WTC11 (cell line): ENCODE data around the gene CEP68. TPM values are rescaled to one million over a fixed set of nuclear protein-coding genes. Genes with fewer than 3 reads are reported as not detected.
"Not testable (repeated sequence)": the region's sequence is repeated elsewhere in the genome, so short reads cannot be mapped to it uniquely, and the experiment has no call there.

Experiments
- ATAC-seq: fragments of 200-7000 bp; cut with Tn5 transposase; 2 replicates; pipeline ENCODE4 v1.10.0; 2021; ENCODE audit warnings: mild to moderate bottlenecking, moderate library complexity
- CTCF ChIA-PET: fragments of 300-600 bp; sonication (Branson Sonifier 250); formaldehyde crosslinking; loops from one replicate; lab custom pipeline; 2021; ENCODE audit warnings: antibody characterized with exemption; lab: Charles Lee
- POLR2A ChIA-PET: fragments of 350-600 bp; sonication (Branson Sonifier 250); formaldehyde crosslinking; loops from one replicate; lab custom pipeline; 2021; ENCODE audit warnings: antibody characterized with exemption; lab: Charles Lee
- DNase-seq: peaks from one replicate; pipeline ENCODE4 v3.0.0; 2021; ENCODE audit warnings: low spot score
- H3K27ac Mint-ChIP-seq: 2 replicates; pipeline ENCODE4 v1.8.0; 2021; ENCODE audit warnings: mixed read lengths
- H3K27me3 Mint-ChIP-seq: 2 replicates; pipeline ENCODE4 v1.8.0; 2021; ENCODE audit warnings: low read depth, mild to moderate bottlenecking, moderate library complexity, mixed read lengths
- H3K36me3 Mint-ChIP-seq: 2 replicates; pipeline ENCODE4 v1.8.0; 2021; ENCODE audit warnings: mixed read lengths
- H3K4me1 Mint-ChIP-seq: 2 replicates; pipeline ENCODE4 v1.8.0; 2022; ENCODE audit warnings: mixed read lengths
- H3K4me3 Mint-ChIP-seq: 2 replicates; pipeline ENCODE4 v1.8.0; 2021; ENCODE audit warnings: mild to moderate bottlenecking, moderate library complexity, mixed read lengths
- H3K9me3 Mint-ChIP-seq: 2 replicates; pipeline ENCODE4 v1.8.0; 2021; ENCODE audit warnings: mixed read lengths
- ETV6 ChIP-seq: sonication (generic); formaldehyde crosslinking; IDR thresholded peaks from 2 replicates; pipeline ENCODE4 v1.8.1; 2022; ENCODE audit warnings: mild to moderate bottlenecking, missing genetic modification reagents
- KAT7 ChIP-seq: sonication (generic); formaldehyde crosslinking; IDR thresholded peaks from 2 replicates; pipeline ENCODE4 v1.8.1; 2023; ENCODE audit warnings: missing genetic modification reagents, mild to moderate bottlenecking, borderline replicate concordance
- MXD4 ChIP-seq: fragments of 250-450 bp; sonication (Bioruptor Pico); IDR thresholded peaks from 2 replicates; pipeline ENCODE4 v1.8.0; 2021; ENCODE audit warnings: mild to moderate bottlenecking, moderate library complexity, borderline replicate concordance
- STAT6 ChIP-seq: sonication (generic); formaldehyde crosslinking; conservative IDR thresholded peaks from 2 replicates; pipeline ENCODE4 v1.8.1; 2023; ENCODE audit warnings: mild to moderate bottlenecking, low read depth, missing genetic modification reagents, moderate library complexity
- TCF7 ChIP-seq: sonication (generic); formaldehyde crosslinking; IDR thresholded peaks from 2 replicates; pipeline ENCODE4 v1.8.0; 2022; ENCODE audit warnings: mild to moderate bottlenecking, low read depth, missing genetic modification reagents, moderate library complexity
- TEAD1 ChIP-seq: sonication (generic); formaldehyde crosslinking; IDR thresholded peaks from 2 replicates; pipeline ENCODE4 v1.8.0; 2022; ENCODE audit warnings: mild to moderate bottlenecking, missing genetic modification reagents
- ZNF121 ChIP-seq: sonication (generic); formaldehyde crosslinking; IDR thresholded peaks from 2 replicates; pipeline ENCODE4 v1.8.0; 2023; ENCODE audit warnings: missing genetic modification reagents
- ZNF219 ChIP-seq: sonication (generic); formaldehyde crosslinking; IDR thresholded peaks from 2 replicates; pipeline ENCODE4 v1.8.0; 2023; ENCODE audit warnings: missing genetic modification reagents, mild to moderate bottlenecking, borderline replicate concordance
- ZNF263 ChIP-seq: sonication (generic); formaldehyde crosslinking; IDR thresholded peaks from 2 replicates; pipeline ENCODE4 v1.8.1; 2022; ENCODE audit warnings: low read depth, mild to moderate bottlenecking, moderate library complexity, missing genetic modification reagents
- ZNF396 ChIP-seq: fragments of 250-450 bp; sonication (Bioruptor Pico); IDR thresholded peaks from 2 replicates; pipeline ENCODE4 v1.8.0; 2021; ENCODE audit warnings: mild to moderate bottlenecking, moderate library complexity, borderline replicate concordance
- total RNA-seq: library from RNA; stranded (reverse); gene quantifications from 3 replicates; pipeline ENCODE4 v1.2.3, GENCODE V29; 2021
- TF ChIP-seq, protein P1 (sequence below): sonication (generic); formaldehyde crosslinking; IDR thresholded peaks from 2 replicates; pipeline ENCODE4 v1.8.0; 2023; ENCODE audit warnings: missing genetic modification reagents
- TF ChIP-seq, protein P2 (sequence below): sonication (generic); formaldehyde crosslinking; IDR thresholded peaks from 2 replicates; pipeline ENCODE4 v1.8.1; 2023; ENCODE audit warnings: mild to moderate bottlenecking, missing genetic modification reagents, borderline replicate concordance
- TF ChIP-seq, protein P3 (sequence below): sonication (generic); formaldehyde crosslinking; IDR thresholded peaks from 2 replicates; pipeline ENCODE4 v1.8.0; 2022; ENCODE audit warnings: mild to moderate bottlenecking, missing genetic modification reagents

Gene CEP68
- total RNA-seq, 1 experiment from 2014 or later, result 16.7 TPM

DNA sequence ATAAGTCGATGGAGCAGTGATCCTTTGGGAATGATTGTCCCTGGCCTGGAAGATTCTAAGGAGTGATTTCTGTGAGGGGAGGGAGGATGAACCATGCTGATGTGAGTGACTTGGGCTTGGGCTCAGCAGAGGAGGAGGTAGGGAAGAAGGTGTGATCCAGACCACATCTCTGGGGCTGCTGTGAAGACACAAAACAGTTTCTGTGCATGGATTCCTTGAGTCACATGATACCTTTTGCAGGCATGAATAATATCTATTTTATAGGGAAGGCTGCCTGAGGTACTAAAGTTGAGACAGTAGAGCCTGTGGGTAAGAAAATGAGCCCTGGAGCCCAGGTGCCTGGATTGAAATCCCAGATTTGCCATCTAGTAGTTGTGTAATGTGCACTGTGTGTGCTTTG is 37.2 kb upstream of the CEP68 start (continued):
- TF ChIP-seq, protein P1, sequence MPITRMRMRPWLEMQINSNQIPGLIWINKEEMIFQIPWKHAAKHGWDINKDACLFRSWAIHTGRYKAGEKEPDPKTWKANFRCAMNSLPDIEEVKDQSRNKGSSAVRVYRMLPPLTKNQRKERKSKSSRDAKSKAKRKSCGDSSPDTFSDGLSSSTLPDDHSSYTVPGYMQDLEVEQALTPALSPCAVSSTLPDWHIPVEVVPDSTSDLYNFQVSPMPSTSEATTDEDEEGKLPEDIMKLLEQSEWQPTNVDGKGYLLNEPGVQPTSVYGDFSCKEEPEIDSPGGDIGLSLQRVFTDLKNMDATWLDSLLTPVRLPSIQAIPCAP (CRISPR knock-in tag), result no peak

GRCh38 chr2:65019675-65020195 is 36.5 kb upstream of the CEP68 start:
- no peak for TF ChIP-seq ZNF219 (CRISPR knock-in tag)
- TF ChIP-seq ETV6 (CRISPR knock-in tag), result no peak
- no peak for TF ChIP-seq ZNF263 (CRISPR knock-in tag)
- no peak for TF ChIP-seq KAT7
- TF ChIP-seq, protein P2, sequence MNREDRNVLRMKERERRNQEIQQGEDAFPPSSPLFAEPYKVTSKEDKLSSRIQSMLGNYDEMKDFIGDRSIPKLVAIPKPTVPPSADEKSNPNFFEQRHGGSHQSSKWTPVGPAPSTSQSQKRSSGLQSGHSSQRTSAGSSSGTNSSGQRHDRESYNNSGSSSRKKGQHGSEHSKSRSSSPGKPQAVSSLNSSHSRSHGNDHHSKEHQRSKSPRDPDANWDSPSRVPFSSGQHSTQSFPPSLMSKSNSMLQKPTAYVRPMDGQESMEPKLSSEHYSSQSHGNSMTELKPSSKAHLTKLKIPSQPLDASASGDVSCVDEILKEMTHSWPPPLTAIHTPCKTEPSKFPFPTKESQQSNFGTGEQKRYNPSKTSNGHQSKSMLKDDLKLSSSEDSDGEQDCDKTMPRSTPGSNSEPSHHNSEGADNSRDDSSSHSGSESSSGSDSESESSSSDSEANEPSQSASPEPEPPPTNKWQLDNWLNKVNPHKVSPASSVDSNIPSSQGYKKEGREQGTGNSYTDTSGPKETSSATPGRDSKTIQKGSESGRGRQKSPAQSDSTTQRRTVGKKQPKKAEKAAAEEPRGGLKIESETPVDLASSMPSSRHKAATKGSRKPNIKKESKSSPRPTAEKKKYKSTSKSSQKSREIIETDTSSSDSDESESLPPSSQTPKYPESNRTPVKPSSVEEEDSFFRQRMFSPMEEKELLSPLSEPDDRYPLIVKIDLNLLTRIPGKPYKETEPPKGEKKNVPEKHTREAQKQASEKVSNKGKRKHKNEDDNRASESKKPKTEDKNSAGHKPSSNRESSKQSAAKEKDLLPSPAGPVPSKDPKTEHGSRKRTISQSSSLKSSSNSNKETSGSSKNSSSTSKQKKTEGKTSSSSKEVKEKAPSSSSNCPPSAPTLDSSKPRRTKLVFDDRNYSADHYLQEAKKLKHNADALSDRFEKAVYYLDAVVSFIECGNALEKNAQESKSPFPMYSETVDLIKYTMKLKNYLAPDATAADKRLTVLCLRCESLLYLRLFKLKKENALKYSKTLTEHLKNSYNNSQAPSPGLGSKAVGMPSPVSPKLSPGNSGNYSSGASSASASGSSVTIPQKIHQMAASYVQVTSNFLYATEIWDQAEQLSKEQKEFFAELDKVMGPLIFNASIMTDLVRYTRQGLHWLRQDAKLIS (CRISPR knock-in tag), result no peak
- TF ChIP-seq, protein P3, sequence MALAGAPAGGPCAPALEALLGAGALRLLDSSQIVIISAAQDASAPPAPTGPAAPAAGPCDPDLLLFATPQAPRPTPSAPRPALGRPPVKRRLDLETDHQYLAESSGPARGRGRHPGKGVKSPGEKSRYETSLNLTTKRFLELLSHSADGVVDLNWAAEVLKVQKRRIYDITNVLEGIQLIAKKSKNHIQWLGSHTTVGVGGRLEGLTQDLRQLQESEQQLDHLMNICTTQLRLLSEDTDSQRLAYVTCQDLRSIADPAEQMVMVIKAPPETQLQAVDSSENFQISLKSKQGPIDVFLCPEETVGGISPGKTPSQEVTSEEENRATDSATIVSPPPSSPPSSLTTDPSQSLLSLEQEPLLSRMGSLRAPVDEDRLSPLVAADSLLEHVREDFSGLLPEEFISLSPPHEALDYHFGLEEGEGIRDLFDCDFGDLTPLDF, result no peak
- no peak for TF ChIP-seq ZNF396
- no peak for TF ChIP-seq TCF7 (CRISPR knock-in tag)
- no peak for TF ChIP-seq MXD4 (CRISPR knock-in tag)
- TF ChIP-seq TEAD1, result no peak
- no peak for TF ChIP-seq ZNF121 (CRISPR knock-in tag)
- no peak for TF ChIP-seq STAT6
- no peak overlapping the region for H3K4me3 Mint-ChIP-seq
- peaks cover 4% of the 10 kb centered on the region; the same call in 1 of the 2 replicates for H3K36me3 Mint-ChIP-seq
- ATAC-seq, result no peak
- no peaks in the 10 kb centered on the region for H3K27me3 Mint-ChIP-seq
- H3K27ac Mint-ChIP-seq, result no peak overlapping the region
- DNase-seq, result no peak
- ChIA-PET CTCF (interaction anchor here (1.3 to 1.4 kb wide), 2 partner anchors 11 to 150 kb away, joined by 3 to 4 read pairs; no protein-coding TSS in a partner anchor), POLR2A (no interaction called here)
- H3K4me1 Mint-ChIP-seq, result peaks cover 8% of the 10 kb centered on the region
- no peaks in the 10 kb centered on the region for H3K9me3 Mint-ChIP-seq

- ATAC-seq, H3K4me1 Mint-ChIP-seq, H3K9me3 Mint-ChIP-seq, POLR2A ChIA-PET, H3K27ac Mint-ChIP-seq, DNase-seq, H3K36me3 Mint-ChIP-seq, H3K27me3 Mint-ChIP-seq, H3K4me3 Mint-ChIP-seq: not testable (repeated sequence)
- CTCF ChIA-PET, result interaction anchor here (1.3 to 1.4 kb wide), 2 partner anchors 11 to 149 kb away, joined by 3 to 4 read pairs; no protein-coding TSS in a partner anchor
- TF ChIP-seq ZNF121 (CRISPR knock-in tag), result 0 out of 2 replicates have a peak, but pooled peaks have one; percentile 1
Observed at GRCh38 chr2:65020251-65020650, 36.0 kb upstream of the CEP68 start.
